GM21529 (cell line): ENCODE results near the gene PNN.

Experiments used
- ATAC-seq: cut with Tn5 transposase; IDR thresholded peaks from one replicate; pipeline ENCODE4 v1.9.1; 2021; ENCODE audit not compliant: unreplicated experiment

The PNN gene

GRCh38 chr14:39228509-39229221 lies 53.6 kb downstream of the PNN start:
- ATAC-seq, result no peak

DNA sequence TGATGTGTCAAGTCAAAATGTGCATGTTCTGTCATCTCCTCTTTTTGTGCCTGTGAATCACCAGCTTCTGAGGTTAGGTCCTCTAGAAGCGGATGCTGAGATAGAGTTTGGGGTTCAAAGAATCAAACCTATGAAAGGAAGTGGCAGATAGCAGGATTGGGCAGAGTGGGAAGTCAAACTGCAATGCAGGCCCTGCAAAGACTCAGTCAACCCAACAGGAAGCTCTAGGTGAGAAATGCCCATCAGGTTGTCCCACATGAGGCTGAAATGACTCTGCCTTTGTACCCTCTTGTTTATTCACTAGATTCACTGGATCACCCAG lies 54.1 kb downstream of the PNN start:
- peak; percentile 46 for ATAC-seq

GRCh38 chr14:39229601-39230110 lies 54.6 kb downstream of the PNN start:
- ATAC-seq, result no peak

DNA sequence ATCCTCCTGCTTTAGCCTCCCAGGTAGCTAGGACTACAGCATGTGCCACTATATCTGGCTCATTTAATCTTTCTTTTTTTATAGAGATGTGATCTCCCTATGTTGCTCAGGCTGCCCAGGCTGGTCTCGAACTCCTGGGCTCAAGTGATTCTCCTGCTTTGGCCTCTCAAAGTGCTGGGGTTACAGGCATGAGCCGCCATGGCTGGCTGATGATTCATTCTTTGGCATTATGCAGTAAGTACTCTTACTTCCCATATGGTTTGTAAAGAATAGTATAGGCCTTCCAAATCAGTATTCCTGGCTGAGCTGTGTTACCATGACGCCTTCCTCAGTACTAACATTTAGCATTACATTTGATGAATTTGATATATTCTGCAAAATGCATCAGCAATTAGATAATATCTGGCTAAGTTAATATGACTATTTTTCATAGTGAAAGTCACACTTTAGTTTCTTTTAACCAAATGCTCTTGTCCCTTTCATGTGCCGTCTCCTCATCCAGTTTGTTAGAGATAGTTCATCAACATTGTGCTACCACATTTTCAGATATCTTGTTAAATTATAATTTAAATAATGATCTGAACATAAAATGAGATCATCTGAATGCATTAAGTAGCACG lies 55.5 kb downstream of the PNN start:
- no peak for ATAC-seq

DNA sequence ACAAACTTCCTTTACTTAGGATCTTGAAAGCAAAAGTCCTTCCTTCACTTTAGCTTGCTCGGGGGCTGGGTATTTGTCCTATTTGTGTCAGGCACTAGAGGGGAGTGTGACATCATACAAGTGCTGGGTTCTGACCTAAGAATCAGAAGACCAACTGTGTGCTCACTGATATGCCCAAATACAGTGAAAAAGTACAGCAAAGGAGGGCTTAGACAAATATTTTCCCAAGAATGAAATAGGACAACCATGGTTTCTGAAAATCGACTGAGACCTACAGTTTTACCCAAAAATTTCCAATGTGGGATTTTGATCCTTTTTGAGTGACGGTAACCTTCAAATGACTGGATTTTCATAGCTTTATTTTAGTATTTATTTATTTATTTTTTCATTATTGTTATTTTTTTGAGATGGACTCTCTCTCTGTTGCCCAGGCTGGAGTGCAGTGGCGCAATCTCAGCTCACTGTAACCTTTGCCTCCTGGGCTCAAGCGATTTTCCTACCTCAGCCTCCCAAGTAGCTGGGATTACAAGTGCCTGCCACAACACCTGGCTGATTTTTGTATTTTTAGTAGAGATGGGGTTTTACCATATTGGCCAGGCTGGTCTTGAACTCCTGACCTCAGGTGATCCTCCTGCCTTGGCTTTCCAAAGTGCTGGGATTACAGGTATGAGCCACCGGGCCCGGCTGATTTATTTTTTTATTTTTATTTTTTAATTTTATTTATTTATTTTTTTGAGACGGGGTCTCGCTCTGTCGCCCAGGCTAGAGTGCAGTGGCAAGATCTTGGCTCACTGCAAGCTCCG lies 56.9 kb downstream of the PNN start:
- peak; percentile 85 for ATAC-seq
